ENCODE measurements around the gene CYS1. TPM values are rescaled to one million over a fixed set of nuclear protein-coding genes. Genes with fewer than 3 reads are reported as not detected.

Gene CYS1
- total and polyA plus RNA-seq, 4 donors, result 0.07 to 4.1 (median 1.0) TPM

DNA sequence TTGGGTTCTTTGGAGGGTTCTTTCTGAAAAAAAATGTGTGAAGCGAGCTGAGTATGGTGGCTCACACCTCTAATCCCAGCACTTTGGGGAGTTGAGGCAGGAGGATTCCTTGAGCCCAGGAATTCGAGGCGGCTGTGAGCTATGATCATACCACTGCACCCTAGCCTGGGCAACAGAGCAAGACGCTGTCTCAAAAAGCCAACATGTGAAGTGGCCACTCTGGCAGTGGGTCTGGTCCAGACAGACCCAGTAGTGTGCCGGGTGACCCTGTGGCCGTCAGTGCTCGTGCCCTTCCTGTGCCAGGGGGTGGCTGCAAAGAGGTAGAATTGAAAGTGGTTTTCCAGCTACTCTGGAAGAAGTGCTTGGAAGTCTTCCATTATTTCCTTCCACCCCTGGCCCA lies 25.2 kb downstream of the CYS1 start:
- Histone ChIP-seq H3K27ac (ENCODE audit: low read depth in 1 of 2, low read length in 2 of 2) (no peak overlapping the region), H3K36me3 (ENCODE audit: control insufficient read depth in 4 of 4, insufficient read depth in 3 of 4, low read depth in 1 of 4, low read length in 3 of 4) (peaks cover 4 to 32% (median 25%) of the 10 kb centered on the region in 4 donors)

GRCh38 chr2:10054424-10054823 lies 25.8 kb downstream of the CYS1 start:
- Histone ChIP-seq H3K36me3 (ENCODE audit: control insufficient read depth in 4 of 4, insufficient read depth in 3 of 4, low read depth in 1 of 4, low read length in 3 of 4) (peaks cover 5 to 36% (median 29%) of the 10 kb centered on the region in 4 donors), H3K4me3 (ENCODE audit: low read depth in 1 of 3, low read length in 3 of 3) (no peak overlapping the region), H3K9me3 (ENCODE audit: control insufficient read depth in 4 of 4, low read length in 3 of 4) (no peaks in the 10 kb centered on the region), H3K4me1 (ENCODE audit: control insufficient read depth in 4 of 4, insufficient read depth in 4 of 4, low read length in 3 of 4) (peaks cover 0 to 15% (median 3%) of the 10 kb centered on the region in 4 donors), H3K27ac (ENCODE audit: low read depth in 1 of 2, low read length in 2 of 2) (no peak overlapping the region), H3K27me3 (ENCODE audit: control insufficient read depth in 4 of 4, insufficient read depth in 4 of 4, low read length in 3 of 4) (no peaks in the 10 kb centered on the region), H3K9ac (ENCODE audit: low read depth in 1 of 2, low read length in 2 of 2) (no peak overlapping the region)
- no peak for DNase-seq (ENCODE audit: low spot score)
- WGBS, result 73% methylated on average over 7 of the region's 7 CpGs
- TF ChIP-seq HNF4A (conservative IDR thresholded peaks at IDR 0.05) (no peak), NR2F2 (IDR thresholded peaks at IDR 0.05) (no peak), FOXA1 (IDR thresholded peaks at IDR 0.05) (no peak), ATF3 (IDR thresholded peaks at IDR 0.05) (no peak), GABPA (IDR thresholded peaks at IDR 0.05 in 1 of 2, conservative IDR thresholded peaks at IDR 0.05 in 1 of 2) (no peak), YY1 (IDR thresholded peaks at IDR 0.05) (no peak), RAD21 (IDR thresholded peaks at IDR 0.05) (no peak), EGR1 (IDR thresholded peaks at IDR 0.05; ENCODE audit: low read depth in 2 of 2) (no peak), RXRA (IDR thresholded peaks at IDR 0.05) (no peak), FOXA2 (IDR thresholded peaks at IDR 0.05) (no peak), TAF1 (conservative IDR thresholded peaks at IDR 0.05) (no peak), JUND (IDR thresholded peaks at IDR 0.05) (no peak), SP1 (IDR thresholded peaks at IDR 0.05) (no peak), HNF4G (IDR thresholded peaks at IDR 0.05) (no peak)
- TF ChIP-seq, protein P1, sequence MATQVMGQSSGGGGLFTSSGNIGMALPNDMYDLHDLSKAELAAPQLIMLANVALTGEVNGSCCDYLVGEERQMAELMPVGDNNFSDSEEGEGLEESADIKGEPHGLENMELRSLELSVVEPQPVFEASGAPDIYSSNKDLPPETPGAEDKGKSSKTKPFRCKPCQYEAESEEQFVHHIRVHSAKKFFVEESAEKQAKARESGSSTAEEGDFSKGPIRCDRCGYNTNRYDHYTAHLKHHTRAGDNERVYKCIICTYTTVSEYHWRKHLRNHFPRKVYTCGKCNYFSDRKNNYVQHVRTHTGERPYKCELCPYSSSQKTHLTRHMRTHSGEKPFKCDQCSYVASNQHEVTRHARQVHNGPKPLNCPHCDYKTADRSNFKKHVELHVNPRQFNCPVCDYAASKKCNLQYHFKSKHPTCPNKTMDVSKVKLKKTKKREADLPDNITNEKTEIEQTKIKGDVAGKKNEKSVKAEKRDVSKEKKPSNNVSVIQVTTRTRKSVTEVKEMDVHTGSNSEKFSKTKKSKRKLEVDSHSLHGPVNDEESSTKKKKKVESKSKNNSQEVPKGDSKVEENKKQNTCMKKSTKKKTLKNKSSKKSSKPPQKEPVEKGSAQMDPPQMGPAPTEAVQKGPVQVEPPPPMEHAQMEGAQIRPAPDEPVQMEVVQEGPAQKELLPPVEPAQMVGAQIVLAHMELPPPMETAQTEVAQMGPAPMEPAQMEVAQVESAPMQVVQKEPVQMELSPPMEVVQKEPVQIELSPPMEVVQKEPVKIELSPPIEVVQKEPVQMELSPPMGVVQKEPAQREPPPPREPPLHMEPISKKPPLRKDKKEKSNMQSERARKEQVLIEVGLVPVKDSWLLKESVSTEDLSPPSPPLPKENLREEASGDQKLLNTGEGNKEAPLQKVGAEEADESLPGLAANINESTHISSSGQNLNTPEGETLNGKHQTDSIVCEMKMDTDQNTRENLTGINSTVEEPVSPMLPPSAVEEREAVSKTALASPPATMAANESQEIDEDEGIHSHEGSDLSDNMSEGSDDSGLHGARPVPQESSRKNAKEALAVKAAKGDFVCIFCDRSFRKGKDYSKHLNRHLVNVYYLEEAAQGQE (IDR thresholded peaks at IDR 0.05), result no peak
- TF ChIP-seq, protein P2, sequence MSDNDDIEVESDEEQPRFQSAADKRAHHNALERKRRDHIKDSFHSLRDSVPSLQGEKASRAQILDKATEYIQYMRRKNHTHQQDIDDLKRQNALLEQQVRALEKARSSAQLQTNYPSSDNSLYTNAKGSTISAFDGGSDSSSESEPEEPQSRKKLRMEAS (IDR thresholded peaks at IDR 0.05), result no peak
- TF ChIP-seq, protein P3, sequence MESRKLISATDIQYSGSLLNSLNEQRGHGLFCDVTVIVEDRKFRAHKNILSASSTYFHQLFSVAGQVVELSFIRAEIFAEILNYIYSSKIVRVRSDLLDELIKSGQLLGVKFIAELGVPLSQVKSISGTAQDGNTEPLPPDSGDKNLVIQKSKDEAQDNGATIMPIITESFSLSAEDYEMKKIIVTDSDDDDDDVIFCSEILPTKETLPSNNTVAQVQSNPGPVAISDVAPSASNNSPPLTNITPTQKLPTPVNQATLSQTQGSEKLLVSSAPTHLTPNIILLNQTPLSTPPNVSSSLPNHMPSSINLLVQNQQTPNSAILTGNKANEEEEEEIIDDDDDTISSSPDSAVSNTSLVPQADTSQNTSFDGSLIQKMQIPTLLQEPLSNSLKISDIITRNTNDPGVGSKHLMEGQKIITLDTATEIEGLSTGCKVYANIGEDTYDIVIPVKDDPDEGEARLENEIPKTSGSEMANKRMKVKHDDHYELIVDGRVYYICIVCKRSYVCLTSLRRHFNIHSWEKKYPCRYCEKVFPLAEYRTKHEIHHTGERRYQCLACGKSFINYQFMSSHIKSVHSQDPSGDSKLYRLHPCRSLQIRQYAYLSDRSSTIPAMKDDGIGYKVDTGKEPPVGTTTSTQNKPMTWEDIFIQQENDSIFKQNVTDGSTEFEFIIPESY (IDR thresholded peaks at IDR 0.05), result no peak
- TF ChIP-seq, protein P4, sequence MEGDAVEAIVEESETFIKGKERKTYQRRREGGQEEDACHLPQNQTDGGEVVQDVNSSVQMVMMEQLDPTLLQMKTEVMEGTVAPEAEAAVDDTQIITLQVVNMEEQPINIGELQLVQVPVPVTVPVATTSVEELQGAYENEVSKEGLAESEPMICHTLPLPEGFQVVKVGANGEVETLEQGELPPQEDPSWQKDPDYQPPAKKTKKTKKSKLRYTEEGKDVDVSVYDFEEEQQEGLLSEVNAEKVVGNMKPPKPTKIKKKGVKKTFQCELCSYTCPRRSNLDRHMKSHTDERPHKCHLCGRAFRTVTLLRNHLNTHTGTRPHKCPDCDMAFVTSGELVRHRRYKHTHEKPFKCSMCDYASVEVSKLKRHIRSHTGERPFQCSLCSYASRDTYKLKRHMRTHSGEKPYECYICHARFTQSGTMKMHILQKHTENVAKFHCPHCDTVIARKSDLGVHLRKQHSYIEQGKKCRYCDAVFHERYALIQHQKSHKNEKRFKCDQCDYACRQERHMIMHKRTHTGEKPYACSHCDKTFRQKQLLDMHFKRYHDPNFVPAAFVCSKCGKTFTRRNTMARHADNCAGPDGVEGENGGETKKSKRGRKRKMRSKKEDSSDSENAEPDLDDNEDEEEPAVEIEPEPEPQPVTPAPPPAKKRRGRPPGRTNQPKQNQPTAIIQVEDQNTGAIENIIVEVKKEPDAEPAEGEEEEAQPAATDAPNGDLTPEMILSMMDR (IDR thresholded peaks at IDR 0.05; ENCODE audit: low read depth, low read length, missing input control), result no peak

More for the DNA sequence above, 25.2 kb downstream of the CYS1 start:
- H3K27me3 ChIP-seq (ENCODE audit: control insufficient read depth in 4 of 4, insufficient read depth in 4 of 4, low read length in 3 of 4), result no peaks in the 10 kb centered on the region
- TF ChIP-seq, protein P3 (IDR thresholded peaks at IDR 0.05), result no peak
- TF ChIP-seq HNF4A (conservative IDR thresholded peaks at IDR 0.05), result no peak
- no peak for TF ChIP-seq RXRA (IDR thresholded peaks at IDR 0.05)
- TF ChIP-seq GABPA (IDR thresholded peaks at IDR 0.05 in 1 of 2, conservative IDR thresholded peaks at IDR 0.05 in 1 of 2), result no peak
- no peak for TF ChIP-seq FOXA2 (IDR thresholded peaks at IDR 0.05)
- TF ChIP-seq ATF3 (IDR thresholded peaks at IDR 0.05), result no peak
- peaks cover 0 to 13% (median 1%) of the 10 kb centered on the region in 4 donors for H3K4me1 ChIP-seq (ENCODE audit: control insufficient read depth in 4 of 4, insufficient read depth in 4 of 4, low read length in 3 of 4)
- DNase-seq (ENCODE audit: low spot score), result no peak
- H3K9me3 ChIP-seq (ENCODE audit: control insufficient read depth in 4 of 4, low read length in 3 of 4), result no peaks in the 10 kb centered on the region
- H3K9ac ChIP-seq (ENCODE audit: low read depth in 1 of 2, low read length in 2 of 2), result no peak overlapping the region
- no peak overlapping the region for H3K4me3 ChIP-seq (ENCODE audit: low read depth in 1 of 3, low read length in 3 of 3)
- 89% methylated on average over 7 of the region's 7 CpGs for WGBS

Data from liver (tissue), 9 donors.